BJ (cell line): ENCODE measurements around the gene LCP1. TPM values are rescaled to one million over a fixed set of nuclear protein-coding genes. Genes with fewer than 3 reads are reported as not detected.

ENCODE experiments used
- CTCF ChIA-PET: fragments of 350-600 bp; formaldehyde crosslinking; extraction: SDS; loops from one replicate; lab custom pipeline; 2021; ENCODE audit warnings: antibody characterized with exemption, inconsistent platforms; lab: Yijun Ruan, JAX
- POLR2A ChIA-PET: fragments of 300-600 bp; sonication (Branson Sonifier 250); formaldehyde crosslinking; extraction: SDS; loops from one replicate; lab custom pipeline; 2021; ENCODE audit warnings: antibody characterized with exemption; lab: Charles Lee
- DNase-seq: peaks from one replicate; pipeline ENCODE4 v3.0.0-alpha.2; 2011; ENCODE audit warnings: low read depth
- H3K27me3 ChIP-seq: 2 replicates; pipeline ENCODE4 v1.6.0; 2011; ENCODE audit warnings: low read length; ENCODE audit not compliant: control insufficient read depth, insufficient read depth
- H3K36me3 ChIP-seq: 2 replicates; pipeline ENCODE4 v1.5.1; 2011; ENCODE audit warnings: low read length; ENCODE audit not compliant: control insufficient read depth, insufficient read depth
- H3K4me3 ChIP-seq: 2 replicates; pipeline ENCODE4 v1.5.1; 2011; ENCODE audit warnings: low read depth, mild to moderate bottlenecking, control low read depth, low read length
- CTCF ChIP-seq: IDR thresholded peaks from 2 replicates; pipeline ENCODE4 v1.5.1; 2011; ENCODE audit warnings: low read depth, mild to moderate bottlenecking, control low read depth, inconsistent platforms, low read length, moderate library complexity; ENCODE audit not compliant: insufficient read depth
- polyA plus RNA-seq: library from polyadenylated mRNA; depleted of rRNA; stranded (reverse); fragments of >200 nt; gene quantifications from 2 replicates; pipeline ENCODE4 v1.2.3, GENCODE V29; 2011

Gene LCP1
- polyA plus RNA-seq, 1 experiment: 0.06 TPM

- H3K36me3 ChIP-seq: no peaks in the 10 kb centered on the region
- H3K27me3 ChIP-seq: no peaks in the 10 kb centered on the region; the same call in 1 of the 2 replicates
- no peak for TF ChIP-seq CTCF
- CTCF ChIA-PET: interaction anchor here (1.3 to 7.3 kb wide), 4 partner anchors 16 to 336 kb away, joined by 3 to 31 read pairs (median 5); no protein-coding TSS in a partner anchor
- POLR2A ChIA-PET: interaction anchor here (0.6 kb wide), 1 partner anchor 414 kb away, joined by 3 read pairs; no protein-coding TSS in a partner anchor
- no peak for DNase-seq
- H3K4me3 ChIP-seq: no peak overlapping the region
Measured at GRCh38 chr13:46143184-46143701, 38.7 kb downstream of the LCP1 start.

- Histone ChIP-seq H3K27me3 (no peaks in the 10 kb centered on the region; the same call in 1 of the 2 replicates), H3K36me3 (no peaks in the 10 kb centered on the region), H3K4me3 (no peak overlapping the region)
- TF ChIP-seq CTCF: no peak
- CTCF ChIA-PET: interaction anchor here (1.3 to 7.3 kb wide), 4 partner anchors 16 to 335 kb away, joined by 3 to 31 read pairs (median 5); no protein-coding TSS in a partner anchor
- DNase-seq: no peak
- POLR2A ChIA-PET: no interaction called here
Measured at GRCh38 chr13:46142776-46143175, 39.2 kb downstream of the LCP1 start.

DNA sequence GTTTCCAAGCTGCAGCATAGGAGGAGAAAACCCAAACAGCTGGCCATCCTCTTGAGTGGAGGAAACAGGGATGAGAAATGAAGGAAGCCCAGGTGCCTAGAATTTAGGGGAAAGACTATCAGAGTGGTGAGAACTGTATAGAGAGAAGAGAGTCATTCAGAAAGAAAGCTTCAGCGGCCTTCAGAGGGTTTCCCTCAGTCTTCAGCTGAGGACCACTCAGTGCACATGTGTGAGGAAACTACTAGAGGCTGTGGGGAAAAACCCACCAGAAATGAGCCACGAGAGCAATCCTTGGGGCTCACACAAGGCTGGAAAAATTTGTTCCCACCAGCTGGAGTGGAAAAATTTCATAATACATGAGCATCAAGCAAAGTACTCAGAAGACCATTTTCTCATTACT is 41.9 kb downstream of the LCP1 start:
- no peak for DNase-seq
- ChIA-PET CTCF (interaction anchor here (1.0 to 7.3 kb wide), 5 partner anchors 8 to 20 kb away, joined by 3 to 31 read pairs (median 3); no protein-coding TSS in a partner anchor), POLR2A (no interaction called here)

GRCh38 chr13:46137627-46138317 is 44.2 kb downstream of the LCP1 start:
- no peak overlapping the region for H3K4me3 ChIP-seq
- ChIA-PET POLR2A (no interaction called here), CTCF (interaction anchor here (1.4 kb wide), 1 partner anchor 330 kb away, joined by 3 read pairs; no protein-coding TSS in a partner anchor)
- H3K36me3 ChIP-seq: no peaks in the 10 kb centered on the region
- no peak for DNase-seq
- H3K27me3 ChIP-seq: no peaks in the 10 kb centered on the region; the same call in none of the 2 replicates
- TF ChIP-seq CTCF: no peak

More for the DNA sequence above, 41.9 kb downstream of the LCP1 start:
- TF ChIP-seq CTCF: no peak
- Histone ChIP-seq H3K4me3 (no peak overlapping the region), H3K27me3 (no peaks in the 10 kb centered on the region; the same call in none of the 2 replicates), H3K36me3 (no peaks in the 10 kb centered on the region)

- no peak for DNase-seq
- Histone ChIP-seq H3K36me3 (no peaks in the 10 kb centered on the region), H3K4me3 (no peak overlapping the region), H3K27me3 (no peaks in the 10 kb centered on the region; the same call in none of the 2 replicates)
- ChIA-PET POLR2A (no interaction called here), CTCF (interaction anchor here (1.2 to 1.4 kb wide), 2 partner anchors 10 to 329 kb away, joined by 3 to 5 read pairs; no protein-coding TSS in a partner anchor)
- no peak for TF ChIP-seq CTCF
Measured at GRCh38 chr13:46136688-46137087, 45.3 kb downstream of the LCP1 start.
